BJ (cell line): ENCODE results near the gene PALLD. TPM values are rescaled to one million over a fixed set of nuclear protein-coding genes. Genes with fewer than 3 reads are reported as not detected.

Experiments used
- CTCF ChIA-PET: fragments of 350-600 bp; formaldehyde crosslinking; extraction: SDS; loops from one replicate; lab custom pipeline; 2021; ENCODE audit warnings: antibody characterized with exemption, inconsistent platforms; lab: Yijun Ruan, JAX
- POLR2A ChIA-PET: fragments of 300-600 bp; sonication (Branson Sonifier 250); formaldehyde crosslinking; extraction: SDS; loops from one replicate; lab custom pipeline; 2021; ENCODE audit warnings: antibody characterized with exemption; lab: Charles Lee
- DNase-seq: peaks from one replicate; pipeline ENCODE4 v3.0.0-alpha.2; 2011; ENCODE audit warnings: low read depth
- H3K27me3 ChIP-seq: 2 replicates; pipeline ENCODE4 v1.6.0; 2011; ENCODE audit warnings: low read length; ENCODE audit not compliant: control insufficient read depth, insufficient read depth
- H3K36me3 ChIP-seq: 2 replicates; pipeline ENCODE4 v1.5.1; 2011; ENCODE audit warnings: low read length; ENCODE audit not compliant: control insufficient read depth, insufficient read depth
- H3K4me3 ChIP-seq: 2 replicates; pipeline ENCODE4 v1.5.1; 2011; ENCODE audit warnings: low read depth, mild to moderate bottlenecking, control low read depth, low read length
- CTCF ChIP-seq: IDR thresholded peaks from 2 replicates; pipeline ENCODE4 v1.5.1; 2011; ENCODE audit warnings: low read depth, mild to moderate bottlenecking, control low read depth, inconsistent platforms, low read length, moderate library complexity; ENCODE audit not compliant: insufficient read depth
- polyA plus RNA-seq: library from polyadenylated mRNA; depleted of rRNA; stranded (reverse); fragments of >200 nt; gene quantifications from 2 replicates; pipeline ENCODE4 v1.2.3, GENCODE V29; 2011

The PALLD gene
- polyA plus RNA-seq, 1 experiment, result 30.3 TPM

GRCh38 chr4:168759321-168759720 lies 262.5 kb downstream of the PALLD start:
- TF ChIP-seq CTCF, result no peak
- H3K4me3 ChIP-seq, result no peak overlapping the region
- H3K27me3 ChIP-seq, result no peaks in the 10 kb centered on the region
- ChIA-PET CTCF (interaction anchor here (1.1 kb wide), 1 partner anchor 174 kb away, joined by 3 read pairs; no protein-coding TSS in a partner anchor), POLR2A (no interaction called here)
- DNase-seq, result no peak
- no peaks in the 10 kb centered on the region for H3K36me3 ChIP-seq

- POLR2A ChIA-PET, result no interaction called here
- H3K4me3 ChIP-seq, result no peak overlapping the region
- no peaks in the 10 kb centered on the region for H3K36me3 ChIP-seq
- DNase-seq, result no peak
- no peaks in the 10 kb centered on the region for H3K27me3 ChIP-seq
- CTCF ChIA-PET, result interaction anchor here (0.6 kb wide), 1 partner anchor 195 kb away, joined by 3 read pairs; no protein-coding TSS in a partner anchor
- TF ChIP-seq CTCF, result no peak
Observed at GRCh38 chr4:168759959-168760527, 263.2 kb downstream of the PALLD start.

- no peak for DNase-seq
- CTCF ChIA-PET, result interaction anchor here (0.6 kb wide), 1 partner anchor 34 kb away, joined by 3 read pairs; no protein-coding TSS in a partner anchor
- H3K4me3 ChIP-seq, result no peak overlapping the region
- no peaks in the 10 kb centered on the region for H3K36me3 ChIP-seq
- no peaks in the 10 kb centered on the region for H3K27me3 ChIP-seq
- POLR2A ChIA-PET, result no interaction called here
- TF ChIP-seq CTCF, result no peak
Observed at GRCh38 chr4:168761066-168761465, 264.2 kb downstream of the PALLD start.

GRCh38 chr4:168765322-168765721 lies 268.5 kb downstream of the PALLD start:
- TF ChIP-seq CTCF, result no peak
- POLR2A ChIA-PET, result no interaction called here
- H3K27me3 ChIP-seq, result no peaks in the 10 kb centered on the region
- CTCF ChIA-PET, result no interaction called here
- no peak for DNase-seq
- H3K4me3 ChIP-seq, result no peak overlapping the region
- H3K36me3 ChIP-seq, result no peaks in the 10 kb centered on the region

GRCh38 chr4:168765726-168766125 lies 268.9 kb downstream of the PALLD start:
- CTCF ChIA-PET, result interaction anchor here (1.5 kb wide), 1 partner anchor 18 kb away, joined by 5 read pairs; no protein-coding TSS in a partner anchor
- Histone ChIP-seq H3K4me3 (no peak overlapping the region), H3K36me3 (no peaks in the 10 kb centered on the region), H3K27me3 (no peaks in the 10 kb centered on the region)
- DNase-seq, result no peak
- TF ChIP-seq CTCF, result no peak
- POLR2A ChIA-PET, result no interaction called here
